ENCODE results near the gene TLL2.

TLL2 gene

DNA sequence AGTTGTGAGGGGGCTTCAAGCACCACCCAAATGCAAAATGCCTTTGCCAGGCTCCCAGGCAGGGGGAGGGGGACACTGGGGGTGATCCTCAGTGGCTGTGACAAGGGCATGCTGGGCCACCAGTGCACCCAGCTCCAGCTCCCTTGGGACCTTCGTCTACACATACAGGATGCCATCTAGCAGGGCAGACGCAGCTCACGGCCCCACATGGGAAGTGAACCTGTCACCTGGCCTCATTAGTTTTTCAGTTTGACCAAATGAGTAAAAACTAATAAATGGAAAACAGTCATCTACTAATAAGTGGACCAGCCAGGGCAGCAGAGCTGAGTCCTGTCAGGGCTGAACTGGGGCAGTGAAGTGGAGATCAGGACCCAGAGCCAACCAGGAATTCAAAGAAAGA is 50.2 kb downstream of the TLL2 start:
- DNase-seq (ENCODE audit: low read depth in 2 of 2): no peak

DNA sequence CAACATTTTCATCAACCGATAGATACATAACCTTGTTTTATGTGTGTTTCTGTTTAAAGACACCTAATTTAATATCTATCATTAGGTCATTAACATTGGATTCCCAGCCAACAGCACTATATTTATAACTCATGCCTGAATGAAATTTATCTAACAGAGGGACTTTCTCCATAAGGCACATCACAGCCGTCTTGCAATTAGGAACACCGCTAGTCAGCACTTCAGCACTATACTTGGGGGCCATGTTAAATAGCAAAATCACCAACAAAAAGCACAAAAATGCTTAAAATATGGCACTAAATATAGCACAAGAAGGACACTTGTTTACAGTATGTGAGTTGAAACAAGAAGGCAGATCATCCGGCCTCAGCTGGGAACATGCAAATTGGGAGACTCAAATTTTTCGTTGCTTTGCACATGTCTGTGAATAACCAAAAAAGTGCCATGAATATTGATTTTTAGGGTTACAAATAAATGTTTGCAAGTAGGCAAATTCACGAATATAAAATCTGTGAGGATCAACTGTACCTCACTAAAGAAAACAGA is 51.0 kb downstream of the TLL2 start:
- no peak for DNase-seq (ENCODE audit: low read depth in 2 of 2)

DNA sequence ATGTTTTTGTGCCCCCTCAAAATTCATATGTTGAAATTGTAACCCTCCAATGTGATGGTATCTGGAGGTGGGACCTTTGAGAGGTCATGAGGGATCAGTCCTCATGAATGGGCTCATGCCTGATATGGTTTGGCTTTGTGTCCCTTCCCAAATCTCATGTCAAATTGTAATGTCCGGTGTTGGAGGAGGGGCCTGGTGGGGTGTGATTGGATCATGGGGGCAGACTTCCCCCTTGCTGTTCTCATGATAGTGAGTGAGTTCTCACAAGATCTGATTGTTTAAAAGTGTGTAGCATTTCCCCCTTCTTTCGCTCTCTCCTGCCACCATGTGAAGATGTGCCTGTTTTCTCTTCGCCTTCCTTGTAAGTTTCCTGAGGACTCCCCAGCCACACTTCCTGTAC is 53.4 kb downstream of the TLL2 start:
- DNase-seq (ENCODE audit: low read depth in 2 of 2): no peak

DNA sequence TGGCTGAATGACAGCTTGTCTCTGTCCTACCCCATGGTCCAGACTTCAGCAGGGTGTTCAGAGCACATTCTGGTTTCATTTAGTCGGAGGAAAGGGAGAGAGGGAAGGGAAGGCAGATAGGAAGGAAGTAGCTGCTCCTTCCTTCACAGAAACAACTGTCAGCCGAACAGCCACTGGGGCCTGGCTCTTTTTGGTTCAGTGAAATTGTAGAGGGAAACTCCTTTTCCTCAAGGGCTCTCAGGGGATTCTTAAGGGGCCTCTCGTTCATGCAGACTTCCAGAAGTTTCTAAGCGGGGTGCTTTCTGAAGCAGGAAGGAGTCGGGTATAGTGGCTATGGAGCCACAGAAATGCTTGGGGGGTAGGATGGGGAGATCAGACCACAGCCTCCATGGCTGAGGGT is 56.4 kb downstream of the TLL2 start:
- DNase-seq (ENCODE audit: low read depth in 2 of 2): no peak

DNA sequence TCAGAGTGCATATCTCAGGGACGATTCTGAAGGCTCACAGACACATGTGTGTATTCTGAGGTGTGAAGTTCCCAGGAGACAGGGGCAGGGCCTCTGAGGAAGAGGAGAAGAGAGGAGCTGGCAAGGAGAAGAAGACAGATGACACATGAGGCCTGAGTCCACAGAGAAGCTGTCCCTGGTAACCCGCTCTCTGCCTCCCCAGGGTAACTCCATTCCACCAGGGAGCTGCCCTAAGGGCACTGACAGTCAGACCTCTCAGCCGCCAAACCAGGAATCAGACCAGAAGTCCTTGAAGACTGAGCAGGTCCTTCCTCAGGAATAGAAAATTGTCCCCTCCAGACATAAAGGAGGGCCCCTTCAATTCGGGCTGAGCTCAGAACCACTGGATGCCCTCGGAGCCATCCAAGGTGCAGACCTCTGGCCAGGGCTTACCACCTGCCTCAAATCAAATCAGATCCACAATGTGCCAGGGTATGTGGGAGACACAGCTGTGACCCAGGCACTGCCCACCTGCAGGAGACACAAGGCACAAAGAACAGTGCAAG is 57.4 kb downstream of the TLL2 start:
- no peak for DNase-seq (ENCODE audit: low read depth in 2 of 2)

DNA sequence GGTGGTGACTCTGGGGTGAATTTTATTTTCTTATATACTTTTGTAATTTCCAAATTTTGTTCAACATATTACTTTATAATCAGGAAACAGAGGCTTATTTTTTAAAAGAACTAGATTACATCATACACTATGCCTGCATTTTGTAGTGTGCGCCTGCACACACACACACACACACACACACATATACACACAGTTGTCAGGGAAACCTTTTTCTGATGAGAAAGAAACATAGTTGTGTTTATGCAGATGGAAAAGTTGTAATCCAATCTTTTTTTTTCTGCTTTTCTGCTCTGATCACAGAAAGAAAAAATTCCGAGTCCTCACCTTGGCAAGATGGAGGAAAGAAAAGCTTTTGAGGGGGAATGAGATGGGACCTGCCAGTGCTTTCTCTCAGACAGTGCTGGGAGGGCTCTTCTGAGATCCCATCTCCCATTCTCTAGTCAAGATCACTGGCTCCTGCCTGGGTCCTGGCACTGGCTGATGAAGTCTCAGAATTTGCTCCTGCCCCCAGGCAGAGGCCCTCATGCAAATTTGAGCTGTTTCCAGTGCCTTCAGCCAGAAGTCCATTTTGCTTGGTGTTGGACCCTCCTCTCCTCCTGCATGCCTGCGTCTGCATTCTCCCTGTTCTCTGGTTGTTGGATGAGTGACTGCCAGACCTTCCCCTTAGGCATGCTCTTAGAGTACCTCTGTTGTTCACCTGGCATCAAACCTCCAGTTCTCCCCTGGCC is 59.7 kb downstream of the TLL2 start:
- no peak for DNase-seq (ENCODE audit: low read depth in 2 of 2)

DNA sequence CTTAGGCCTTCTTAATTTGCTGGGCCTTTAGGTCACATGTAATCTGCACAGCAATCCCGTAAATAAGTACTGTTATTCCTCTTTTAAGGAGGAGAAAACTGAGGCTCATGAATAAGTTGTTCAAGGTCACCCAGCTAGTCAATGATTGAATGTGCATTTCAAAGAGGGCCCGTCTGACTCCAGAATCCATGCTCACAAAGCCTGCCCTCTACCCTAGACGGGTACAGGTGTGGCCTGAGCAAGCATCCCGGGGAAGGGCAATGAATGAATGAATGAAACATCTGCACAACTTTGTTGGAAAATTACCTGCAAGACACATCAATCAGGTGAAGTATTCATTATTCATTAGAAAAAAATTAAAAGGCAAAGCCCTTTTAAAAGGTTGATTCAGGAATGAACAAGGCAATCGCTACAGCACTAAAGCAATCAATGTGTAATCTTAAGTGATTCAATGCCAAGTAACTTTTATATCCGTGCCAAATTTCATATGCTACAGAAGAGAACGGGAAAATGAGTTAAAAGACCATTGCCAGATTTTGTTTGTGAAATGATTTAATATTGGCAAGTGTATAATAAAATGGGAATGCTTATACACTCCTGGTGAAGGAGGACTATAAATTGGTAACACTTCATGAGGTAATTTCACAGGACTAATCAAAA is 61.1 kb downstream of the TLL2 start:
- DNase-seq (ENCODE audit: low read depth in 2 of 2): no peak

DNA sequence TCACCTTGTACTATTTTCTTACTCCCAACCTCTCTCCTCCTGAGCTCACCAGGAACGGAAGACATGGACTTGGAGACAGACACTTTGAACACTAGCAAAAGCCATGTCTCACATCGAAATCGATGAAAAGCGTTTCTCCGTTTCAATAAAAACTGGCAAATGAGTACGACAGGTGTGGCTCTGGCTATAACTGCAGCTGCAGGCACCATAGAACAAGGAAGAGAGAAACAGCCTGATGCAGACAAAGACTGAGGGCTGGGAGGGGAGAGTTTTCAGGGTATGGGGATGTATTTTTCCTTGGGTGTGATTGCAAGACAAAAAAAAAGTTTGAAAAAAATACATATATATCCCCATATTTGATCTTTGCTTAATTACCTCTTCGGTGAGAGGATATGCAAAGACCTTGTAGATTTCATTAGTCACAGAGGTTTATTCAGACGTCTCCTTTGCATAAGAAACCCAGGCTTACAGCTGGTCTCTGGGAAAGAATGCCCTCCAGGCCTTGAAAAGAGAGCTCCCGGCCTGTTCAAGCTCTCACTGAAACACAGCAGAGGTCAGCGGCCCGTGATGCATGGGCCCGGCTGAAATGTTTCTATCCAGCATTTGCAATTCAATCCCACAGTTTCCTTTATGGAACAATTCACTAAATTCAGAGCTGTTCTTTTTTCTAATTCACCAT is 63.1 kb downstream of the TLL2 start:
- no peak for DNase-seq (ENCODE audit: low read depth in 2 of 2)

DNA sequence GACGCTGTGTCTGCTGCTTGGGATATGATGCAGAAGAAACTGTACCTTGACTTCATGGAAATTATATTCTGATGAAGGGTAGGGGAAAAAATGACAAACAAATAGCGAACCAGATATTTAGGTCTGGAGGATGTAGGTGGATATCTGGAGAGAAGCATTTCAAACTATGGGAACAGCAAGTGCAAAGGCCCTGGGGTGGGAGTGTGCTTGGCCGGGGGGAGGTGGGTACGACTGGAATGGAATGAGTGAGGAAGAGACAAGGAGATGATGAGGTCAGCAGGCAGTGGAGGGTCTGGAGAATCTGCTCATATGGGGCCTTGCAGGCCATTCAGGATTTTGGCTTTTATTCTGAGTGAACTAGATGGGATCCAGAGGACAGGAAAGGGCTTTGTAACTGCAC is 65.2 kb downstream of the TLL2 start:
- no peak for DNase-seq (ENCODE audit: low read depth in 2 of 2)

DNA sequence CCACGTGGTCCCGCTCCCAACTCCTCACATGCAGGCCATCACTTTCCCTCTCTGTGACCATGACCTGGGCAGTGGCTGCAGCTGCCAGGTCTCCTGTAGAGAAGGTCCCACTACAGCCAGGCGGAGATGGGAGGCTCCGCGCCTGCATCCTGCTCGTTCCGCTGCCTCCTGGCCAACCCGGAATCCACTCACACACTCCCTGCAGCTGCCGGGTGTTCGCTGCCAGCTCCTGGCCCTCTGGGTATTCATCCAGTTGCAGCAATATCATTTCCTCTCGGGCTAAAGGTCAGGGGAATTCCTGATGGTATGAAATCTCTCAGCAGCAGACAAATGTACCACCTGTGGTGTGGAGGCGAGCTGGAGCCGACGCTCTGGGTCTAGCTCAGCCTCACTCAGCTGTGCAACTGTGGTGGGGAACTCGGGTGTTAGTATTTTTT is 65.7 kb downstream of the TLL2 start:
- DNase-seq (ENCODE audit: low read depth in 2 of 2): no peak

DNA sequence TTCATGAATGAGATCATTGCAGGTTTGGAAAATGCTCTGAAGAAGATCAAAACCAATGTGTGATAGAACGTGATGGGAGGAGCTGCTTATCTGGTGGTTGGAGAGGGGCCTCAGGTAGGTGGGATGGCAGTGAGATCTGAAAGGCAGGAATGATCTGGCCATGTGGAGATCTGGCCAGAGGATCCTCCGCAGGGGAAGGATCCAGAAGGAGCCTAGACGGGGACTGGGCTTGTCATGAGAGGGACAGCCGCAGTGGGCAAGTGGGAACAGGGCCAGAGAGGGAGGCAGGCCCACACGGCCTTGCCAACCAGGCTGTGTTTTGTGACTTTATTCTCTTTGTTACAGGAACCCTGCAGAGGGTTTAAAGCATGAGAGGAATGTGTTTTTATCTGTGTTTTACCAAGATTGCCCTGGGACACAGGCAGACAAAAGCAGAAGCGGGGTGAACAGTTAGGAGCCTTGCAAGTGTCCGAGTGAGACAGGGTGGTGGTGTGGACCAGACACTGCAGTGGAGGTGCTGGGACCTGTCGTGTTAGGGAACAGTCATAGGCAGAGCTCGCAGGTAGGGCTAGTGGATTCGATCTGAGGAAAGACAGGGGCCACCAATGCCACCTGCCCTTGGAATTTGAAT is 66.6 kb downstream of the TLL2 start:
- no peak for DNase-seq (ENCODE audit: low read depth in 2 of 2)

DNA sequence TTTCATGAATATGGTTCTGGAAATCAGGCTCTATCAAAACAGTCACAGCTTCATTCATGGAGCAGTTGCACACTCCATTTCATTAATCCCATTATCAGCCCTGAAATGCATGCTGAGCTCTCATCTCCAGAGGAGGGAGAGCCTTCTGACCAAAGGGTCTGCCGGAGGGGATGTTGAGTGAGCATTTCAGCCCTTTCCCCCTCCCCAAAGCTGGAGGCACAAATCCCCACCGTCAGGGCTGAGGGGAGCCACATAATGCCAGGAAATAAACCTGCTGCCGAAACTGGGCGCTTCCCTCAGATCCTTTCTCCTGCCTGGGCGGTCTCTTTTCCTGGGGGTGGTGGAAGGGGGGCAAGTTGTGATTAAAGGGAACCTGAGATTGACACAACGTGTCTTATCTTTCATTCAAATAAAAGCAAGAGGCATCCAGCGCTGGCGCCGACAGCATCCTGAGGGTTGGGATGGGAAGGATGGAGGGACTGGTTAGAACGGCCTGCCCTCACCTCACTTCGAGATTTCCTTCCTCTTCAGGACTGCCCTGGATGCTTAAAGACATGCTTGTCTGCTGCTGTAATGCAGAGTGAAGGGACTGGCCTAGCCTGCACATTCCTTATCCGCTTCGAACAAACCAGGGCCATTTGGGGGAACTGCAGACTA is 71.6 kb downstream of the TLL2 start:
- no peak for DNase-seq (ENCODE audit: low read depth in 2 of 2)

DNA sequence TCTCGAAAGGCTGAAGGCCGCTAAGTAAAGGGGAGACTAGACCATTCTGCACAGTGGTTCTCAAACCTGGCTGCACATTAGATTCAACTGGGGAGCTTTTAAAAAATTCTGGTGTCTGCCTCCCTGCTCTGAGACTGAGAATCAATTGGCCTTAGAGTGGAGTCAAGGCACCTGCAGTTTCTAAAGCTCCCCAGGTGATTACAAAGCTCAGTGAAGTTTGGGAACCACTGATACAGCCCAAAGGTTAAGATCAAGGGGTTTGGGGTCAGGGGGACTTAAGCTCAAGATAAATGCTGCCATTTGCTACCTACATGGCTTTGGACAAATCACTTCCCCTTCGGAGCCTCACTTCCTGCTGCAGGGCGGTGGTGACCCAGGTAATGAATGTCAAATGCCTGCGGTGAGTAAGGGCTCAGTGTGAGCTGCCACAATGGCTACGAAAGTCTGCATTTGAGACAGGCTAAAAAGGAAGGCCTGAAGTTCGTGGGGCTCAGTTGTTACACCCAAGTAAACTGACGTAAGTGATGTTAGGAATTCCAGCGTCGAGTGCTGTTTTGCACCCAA is 72.3 kb downstream of the TLL2 start:
- DNase-seq (ENCODE audit: low read depth in 2 of 2): no peak

DNA sequence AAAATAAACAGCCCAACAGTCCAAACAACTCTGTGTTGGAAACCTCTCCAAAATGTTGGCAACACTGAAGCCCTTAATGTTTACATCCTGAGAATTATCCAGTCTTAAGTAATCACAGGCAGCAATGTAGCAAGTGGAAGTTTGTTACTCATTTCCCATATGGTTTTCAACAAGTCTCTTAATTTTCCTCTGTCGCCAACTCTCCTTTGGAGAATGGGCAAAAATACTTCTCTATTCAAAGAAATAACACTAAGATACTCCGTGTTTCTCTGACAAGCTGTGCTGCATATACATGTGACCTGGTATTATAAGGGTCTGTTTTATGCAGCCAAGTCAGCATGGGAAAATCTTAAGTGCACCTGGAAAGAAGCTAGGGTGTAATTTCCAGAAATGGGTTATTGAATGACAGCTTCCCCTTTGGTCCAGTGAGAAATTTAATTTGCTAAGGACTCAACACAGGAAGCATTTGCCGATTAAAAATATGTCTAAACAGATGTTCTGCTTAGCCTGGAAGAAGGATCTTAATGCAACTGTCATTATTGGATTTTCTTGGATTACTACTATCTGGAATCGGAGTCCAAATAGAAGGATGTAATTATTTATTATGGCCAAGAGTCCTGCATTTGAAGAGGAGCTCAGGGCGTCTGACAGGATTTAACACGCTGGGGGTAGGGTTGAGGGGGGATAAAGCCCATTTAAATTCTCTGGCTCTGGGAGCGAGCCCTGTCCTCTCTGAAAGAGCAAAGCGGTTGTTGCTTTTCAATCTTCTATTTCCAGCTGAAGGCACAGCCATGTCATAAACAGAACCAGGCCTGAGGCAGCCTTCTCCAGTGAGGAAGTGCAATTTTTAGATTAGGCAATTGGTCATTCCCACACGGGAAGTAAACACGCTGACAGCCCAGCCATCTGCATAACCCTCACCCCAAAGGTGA is 73.1 kb downstream of the TLL2 start:
- DNase-seq (ENCODE audit: low read depth in 2 of 2): no peak

DNA sequence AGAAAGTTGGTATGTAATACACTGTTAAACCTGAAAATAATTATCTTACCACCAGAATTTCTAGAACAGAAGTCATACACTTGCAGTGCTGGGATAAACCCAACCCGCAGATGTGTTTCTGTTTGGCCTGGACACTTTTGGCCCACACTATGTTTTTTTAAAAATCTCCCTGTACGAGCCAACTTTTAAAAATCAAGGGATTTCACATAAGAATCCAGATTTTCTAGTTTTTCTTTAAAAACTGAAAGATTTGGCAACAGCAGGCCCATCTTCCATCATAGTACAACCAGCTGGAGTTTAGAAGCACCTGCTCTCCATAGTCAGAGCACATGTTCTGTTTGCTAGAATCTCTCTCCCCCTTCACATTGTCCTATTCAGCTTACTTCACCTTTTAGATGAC is 74.0 kb downstream of the TLL2 start:
- DNase-seq (ENCODE audit: low read depth in 2 of 2): no peak

DNA sequence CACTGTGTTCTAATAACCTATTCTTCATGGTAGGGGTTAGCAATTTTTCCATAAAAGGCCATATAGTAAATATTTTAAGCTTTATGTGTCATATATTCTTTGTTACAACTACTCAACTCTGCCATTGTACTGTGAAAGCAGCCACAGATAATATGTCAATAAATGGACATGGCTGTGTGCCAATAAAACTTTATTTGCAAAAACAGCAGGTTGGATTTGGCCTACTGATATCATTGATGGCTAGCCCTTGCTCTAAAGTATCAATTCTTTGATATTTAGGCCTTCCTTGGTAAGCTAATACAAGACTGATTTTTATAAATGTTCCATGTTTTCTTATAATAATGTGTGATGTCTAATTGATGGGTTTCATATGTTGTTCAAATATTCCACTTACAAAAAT is 77.7 kb downstream of the TLL2 start:
- no peak for DNase-seq (ENCODE audit: low read depth in 2 of 2)

DNA sequence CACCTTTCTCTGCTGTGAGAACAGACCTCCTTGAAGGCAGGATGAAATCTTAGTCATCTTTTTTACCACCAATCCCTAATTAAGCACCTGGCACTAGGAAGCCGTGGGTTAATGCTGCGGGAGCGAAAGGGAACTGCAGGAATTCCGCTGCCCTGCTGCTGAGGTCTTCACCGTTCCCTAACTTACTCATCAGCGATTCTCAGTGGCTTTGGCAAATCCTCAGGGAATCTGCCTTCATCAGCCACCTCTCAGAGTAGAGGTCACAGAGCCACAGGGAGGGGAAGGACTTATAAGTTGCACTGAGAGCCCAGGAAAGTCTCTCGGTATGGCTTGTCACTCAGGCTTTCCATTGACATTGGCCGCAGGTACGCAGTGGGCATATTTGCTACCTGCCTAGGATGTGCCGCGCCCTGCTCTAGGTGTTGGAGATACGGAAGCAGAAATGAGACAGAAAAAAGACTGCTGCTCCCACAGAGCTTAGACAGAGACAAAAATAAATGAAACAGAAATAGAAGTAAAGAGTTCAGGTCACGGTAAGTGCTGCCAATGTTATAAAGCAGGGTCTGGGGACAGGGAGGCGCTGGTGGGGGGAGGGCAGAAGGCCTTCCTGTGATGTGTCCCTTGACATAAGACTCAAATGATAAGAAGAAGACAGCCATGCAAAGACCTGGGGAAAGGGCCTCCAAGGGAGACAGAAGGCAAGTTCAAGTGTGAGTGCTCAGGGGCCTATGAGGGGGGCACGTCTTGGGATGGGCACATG is 82.3 kb downstream of the TLL2 start:
- no peak for DNase-seq (ENCODE audit: low read depth in 2 of 2)

DNA sequence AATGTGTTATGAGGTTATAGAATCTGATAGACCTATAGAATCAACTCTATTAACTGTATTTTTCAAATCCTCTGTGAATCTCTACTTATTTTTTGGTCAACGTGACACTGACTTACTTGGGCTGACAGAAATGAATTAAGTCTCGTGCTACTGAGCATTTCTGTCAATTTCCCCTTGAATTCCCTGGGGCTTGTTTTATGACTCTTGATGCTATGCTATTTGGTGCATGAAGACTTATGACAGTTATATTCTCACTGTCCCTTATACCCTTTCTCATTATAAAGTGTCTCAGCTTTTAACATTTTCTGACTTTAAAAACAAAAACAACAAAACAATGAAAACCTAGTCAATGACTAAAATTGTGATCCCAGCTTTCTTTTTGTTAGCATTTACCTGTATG is 86.4 kb downstream of the TLL2 start:
- DNase-seq (ENCODE audit: low read depth in 2 of 2): no peak

DNA sequence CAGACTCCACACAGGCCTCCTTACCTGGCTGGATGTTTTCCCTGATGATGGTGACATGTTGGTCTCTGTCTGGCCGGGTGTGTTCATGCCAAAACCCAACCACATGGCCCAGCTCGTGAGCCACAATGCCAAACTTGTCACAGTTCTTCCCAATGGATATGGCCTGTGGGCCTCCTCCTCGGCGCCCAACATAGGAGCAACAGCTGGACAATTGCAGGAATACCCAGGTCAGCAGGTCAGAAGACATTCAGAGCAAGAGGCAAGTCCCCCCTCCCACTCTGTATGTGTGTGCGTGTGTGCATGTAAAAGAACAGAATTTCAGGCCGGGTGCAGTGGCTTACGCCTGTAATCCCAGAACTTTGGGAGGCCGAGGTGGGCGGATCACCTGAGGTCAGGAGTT is 91.2 kb downstream of the TLL2 start:
- DNase-seq (ENCODE audit: low read depth in 2 of 2): no peak
